SK-N-SH treated with all-trans-retinoic acid at 6 μM for 48 hours (cell line): ENCODE data around the gene NT5DC1.

Experiments used
- ARNTL ChIP-seq: fragments of 450-650 bp; formaldehyde crosslinking; IDR thresholded peaks from 2 replicates; pipeline ENCODE4 v1.5.0; 2020; ENCODE audit warnings: low read depth, mild to moderate bottlenecking, moderate library complexity, borderline replicate concordance
- TSHZ2 ChIP-seq: fragments of 250-450 bp; sonication (Bioruptor Pico); IDR thresholded peaks from 2 replicates; pipeline ENCODE4 v1.5.0; 2020; ENCODE audit warnings: mild to moderate bottlenecking, moderate library complexity
- TF ChIP-seq, protein P1 (sequence below): fragments of 250-450 bp; sonication (Bioruptor Pico); IDR thresholded peaks from 2 replicates; pipeline ENCODE4 v1.5.1; 2021; ENCODE audit warnings: mild to moderate bottlenecking, moderate library complexity

DNA sequence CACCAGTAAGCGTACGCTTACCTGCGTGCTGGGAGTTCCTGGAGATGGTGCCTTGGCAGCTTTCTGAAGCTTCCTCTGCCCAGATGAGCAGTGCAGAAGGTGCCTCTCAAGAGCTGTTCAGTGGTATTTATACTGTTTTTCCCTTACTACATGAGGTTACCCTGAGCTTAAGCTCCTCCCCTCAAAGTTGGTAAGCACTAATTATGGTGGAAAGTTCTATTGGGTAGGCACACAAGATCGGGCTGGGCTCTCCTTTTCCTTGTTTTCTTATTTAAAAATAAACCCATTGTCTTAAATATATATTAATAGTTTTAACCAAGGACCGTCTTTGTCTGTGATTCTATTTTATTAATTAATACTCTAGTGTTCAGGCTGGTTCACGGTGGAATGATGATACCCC lies 25.4 kb downstream of the NT5DC1 start, which contains the start of gene COL10A1:
- TF ChIP-seq, protein P1, sequence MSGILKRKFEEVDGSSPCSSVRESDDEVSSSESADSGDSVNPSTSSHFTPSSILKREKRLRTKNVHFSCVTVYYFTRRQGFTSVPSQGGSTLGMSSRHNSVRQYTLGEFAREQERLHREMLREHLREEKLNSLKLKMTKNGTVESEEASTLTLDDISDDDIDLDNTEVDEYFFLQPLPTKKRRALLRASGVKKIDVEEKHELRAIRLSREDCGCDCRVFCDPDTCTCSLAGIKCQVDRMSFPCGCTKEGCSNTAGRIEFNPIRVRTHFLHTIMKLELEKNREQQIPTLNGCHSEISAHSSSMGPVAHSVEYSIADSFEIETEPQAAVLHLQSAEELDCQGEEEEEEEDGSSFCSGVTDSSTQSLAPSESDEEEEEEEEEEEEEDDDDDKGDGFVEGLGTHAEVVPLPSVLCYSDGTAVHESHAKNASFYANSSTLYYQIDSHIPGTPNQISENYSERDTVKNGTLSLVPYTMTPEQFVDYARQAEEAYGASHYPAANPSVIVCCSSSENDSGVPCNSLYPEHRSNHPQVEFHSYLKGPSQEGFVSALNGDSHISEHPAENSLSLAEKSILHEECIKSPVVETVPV (CRISPR knock-in tag): no peak
- TF ChIP-seq TSHZ2 (CRISPR knock-in tag): no peak
- no peak for TF ChIP-seq ARNTL (CRISPR knock-in tag)
